ENCODE measurements around the gene KRT1.

The KRT1 gene

DNA sequence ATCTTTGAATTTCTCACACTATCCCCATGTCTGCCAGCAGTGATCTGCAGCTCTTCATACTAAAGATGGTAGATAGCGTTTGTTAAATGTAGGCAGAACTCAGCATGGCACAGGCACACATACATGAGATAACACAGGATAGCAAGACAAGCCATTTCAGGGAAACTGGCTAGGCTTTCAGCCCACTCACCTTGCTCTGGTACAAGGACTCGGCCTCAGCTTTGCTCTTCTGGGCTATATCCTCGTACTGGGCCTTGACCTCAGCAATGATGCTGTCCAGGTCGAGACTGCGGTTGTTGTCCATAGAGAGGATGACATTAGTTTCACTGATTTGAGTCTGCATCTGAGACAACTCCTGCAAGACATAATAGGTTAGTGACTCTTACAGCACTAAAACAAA is 3.1 kb downstream of the KRT1 start:
- no peak for DNase-seq (ENCODE audit: low spot score)
- TF ChIP-seq, protein P1, sequence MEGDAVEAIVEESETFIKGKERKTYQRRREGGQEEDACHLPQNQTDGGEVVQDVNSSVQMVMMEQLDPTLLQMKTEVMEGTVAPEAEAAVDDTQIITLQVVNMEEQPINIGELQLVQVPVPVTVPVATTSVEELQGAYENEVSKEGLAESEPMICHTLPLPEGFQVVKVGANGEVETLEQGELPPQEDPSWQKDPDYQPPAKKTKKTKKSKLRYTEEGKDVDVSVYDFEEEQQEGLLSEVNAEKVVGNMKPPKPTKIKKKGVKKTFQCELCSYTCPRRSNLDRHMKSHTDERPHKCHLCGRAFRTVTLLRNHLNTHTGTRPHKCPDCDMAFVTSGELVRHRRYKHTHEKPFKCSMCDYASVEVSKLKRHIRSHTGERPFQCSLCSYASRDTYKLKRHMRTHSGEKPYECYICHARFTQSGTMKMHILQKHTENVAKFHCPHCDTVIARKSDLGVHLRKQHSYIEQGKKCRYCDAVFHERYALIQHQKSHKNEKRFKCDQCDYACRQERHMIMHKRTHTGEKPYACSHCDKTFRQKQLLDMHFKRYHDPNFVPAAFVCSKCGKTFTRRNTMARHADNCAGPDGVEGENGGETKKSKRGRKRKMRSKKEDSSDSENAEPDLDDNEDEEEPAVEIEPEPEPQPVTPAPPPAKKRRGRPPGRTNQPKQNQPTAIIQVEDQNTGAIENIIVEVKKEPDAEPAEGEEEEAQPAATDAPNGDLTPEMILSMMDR (IDR thresholded peaks at IDR 0.05): no peak
- Histone ChIP-seq H3K27ac (no peak overlapping the region), H3K4me3 (no peak overlapping the region)

DNA sequence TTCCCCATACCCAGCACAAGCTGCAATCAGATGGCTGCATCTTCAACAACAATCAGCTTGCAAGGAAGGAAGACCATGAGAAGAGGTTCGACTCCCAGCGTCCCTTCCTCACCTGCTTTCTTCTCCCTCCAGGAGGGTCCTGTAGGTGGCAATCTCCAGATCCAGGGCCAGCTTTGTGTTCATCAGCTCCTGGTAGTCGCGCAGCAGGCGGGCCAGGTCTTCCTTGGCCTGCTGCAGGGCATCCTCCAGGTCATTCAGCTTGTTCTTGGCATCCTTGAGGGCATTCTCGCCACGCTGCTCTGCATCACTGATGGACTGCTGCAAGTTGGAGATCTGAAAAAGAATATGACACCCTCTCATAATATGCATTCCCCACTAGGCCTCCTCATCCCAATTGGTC is 4.0 kb downstream of the KRT1 start:
- no peak overlapping the region for H3K27ac ChIP-seq
- DNase-seq (ENCODE audit: low spot score): no peak
- TF ChIP-seq, protein P1 (IDR thresholded peaks at IDR 0.05): no peak
- no peak overlapping the region for H3K4me3 ChIP-seq

DNA sequence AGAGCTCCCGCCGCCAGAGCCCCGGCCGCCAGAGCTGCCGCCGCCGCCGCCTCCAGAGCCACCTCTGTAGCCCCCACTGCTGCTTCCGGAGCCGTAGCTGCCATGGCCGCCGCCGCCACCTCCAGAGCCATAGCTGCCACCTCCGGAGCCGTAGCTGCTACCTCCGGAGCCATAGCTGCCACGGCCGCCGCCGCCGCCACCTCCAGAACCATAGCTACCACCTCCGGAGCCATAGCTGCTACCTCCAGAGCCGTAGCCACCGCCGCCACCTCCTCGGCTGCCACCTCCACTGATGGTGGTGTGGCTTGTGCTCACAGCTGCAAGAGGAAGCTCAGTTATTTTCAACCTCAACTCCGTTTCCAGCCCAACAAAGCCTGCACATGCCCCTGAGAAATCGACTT is 4.9 kb downstream of the KRT1 start:
- TF ChIP-seq, protein P1 (IDR thresholded peaks at IDR 0.05): no peak
- Histone ChIP-seq H3K4me3 (no peak overlapping the region), H3K27ac (no peak overlapping the region)
- DNase-seq (ENCODE audit: low spot score): no peak

DNA sequence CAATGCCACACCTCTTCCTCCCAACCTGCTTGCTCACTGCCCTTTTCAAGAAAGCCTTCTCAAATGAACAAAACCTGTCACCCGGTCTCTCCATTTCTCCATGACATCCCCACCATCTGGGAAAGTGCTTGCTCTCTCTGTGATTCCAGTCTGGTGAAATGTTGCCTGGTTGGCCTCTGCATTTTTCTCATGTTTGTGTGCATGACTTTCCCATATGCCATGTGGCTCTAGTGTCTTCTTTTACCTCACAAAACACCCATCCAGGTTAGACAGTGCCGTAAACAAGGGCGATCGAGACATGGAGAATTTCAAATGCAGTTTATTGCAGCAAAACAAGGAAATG is 5.8 kb downstream of the KRT1 start:
- DNase-seq (ENCODE audit: low spot score): no peak
- no peak overlapping the region for H3K27ac ChIP-seq
- TF ChIP-seq, protein P1 (IDR thresholded peaks at IDR 0.05): no peak

DNA sequence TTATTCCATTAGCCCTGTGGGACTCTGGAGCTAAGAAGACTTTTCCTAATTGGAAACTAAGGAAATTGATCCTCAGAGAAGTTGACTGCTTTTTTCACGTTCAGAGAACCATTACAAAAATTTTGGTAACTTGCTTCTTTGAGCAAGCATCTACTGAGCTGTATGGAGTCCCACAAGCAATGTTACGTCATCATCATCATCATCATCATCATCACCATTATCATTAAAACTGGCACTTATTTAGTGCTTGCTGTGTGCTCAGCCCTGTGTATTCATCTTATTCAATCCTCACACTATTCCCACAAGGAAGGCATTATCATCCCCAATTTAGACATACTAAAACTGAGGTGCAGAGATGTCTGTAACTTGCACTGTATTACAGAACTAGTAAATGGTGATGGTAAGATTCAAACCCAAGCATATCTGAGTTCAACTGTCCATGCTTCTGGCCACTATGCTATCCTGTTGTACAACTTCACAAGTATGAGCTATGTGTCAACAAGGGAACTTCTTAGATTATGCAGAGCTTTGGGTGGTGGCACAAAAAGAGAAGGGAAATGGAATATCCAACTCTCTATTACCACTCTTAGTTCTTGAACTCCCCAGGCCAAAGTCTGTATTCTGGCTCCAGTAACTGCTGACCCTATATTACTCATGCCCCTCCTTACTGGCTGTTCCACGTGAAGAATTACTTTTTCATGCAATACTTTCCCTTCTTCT is 6.3 kb downstream of the KRT1 start:
- DNase-seq (ENCODE audit: low spot score): no peak
- no peak overlapping the region for H3K27ac ChIP-seq
- no peak overlapping the region for H3K4me3 ChIP-seq
- TF ChIP-seq, protein P1 (IDR thresholded peaks at IDR 0.05): no peak

More for the DNA sequence above, 5.8 kb downstream of the KRT1 start:
- no peak overlapping the region for H3K4me3 ChIP-seq

DNA sequence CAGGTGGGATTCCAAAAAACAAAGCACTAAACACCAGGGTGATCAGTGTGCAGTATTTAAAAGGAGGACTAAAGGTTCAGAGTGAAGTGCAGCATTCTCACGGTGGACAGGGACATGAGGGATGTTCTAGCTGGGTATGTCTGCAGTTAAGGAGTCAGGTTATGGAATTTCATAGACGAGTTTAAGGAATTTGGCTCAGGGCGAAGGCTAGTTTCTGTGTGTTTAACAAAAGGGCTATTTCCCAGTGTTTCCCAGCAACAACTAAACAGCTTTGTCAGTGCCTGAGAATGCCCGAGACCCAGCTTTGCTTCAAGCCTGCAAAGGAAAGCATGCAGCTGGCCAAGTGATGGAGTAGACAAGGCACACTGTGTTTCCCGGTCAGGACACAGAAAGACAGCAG is 7.0 kb downstream of the KRT1 start:
- Histone ChIP-seq H3K27ac (no peak overlapping the region), H3K4me3 (no peak overlapping the region)
- TF ChIP-seq, protein P1 (IDR thresholded peaks at IDR 0.05): no peak
- DNase-seq (ENCODE audit: low spot score): no peak

DNA sequence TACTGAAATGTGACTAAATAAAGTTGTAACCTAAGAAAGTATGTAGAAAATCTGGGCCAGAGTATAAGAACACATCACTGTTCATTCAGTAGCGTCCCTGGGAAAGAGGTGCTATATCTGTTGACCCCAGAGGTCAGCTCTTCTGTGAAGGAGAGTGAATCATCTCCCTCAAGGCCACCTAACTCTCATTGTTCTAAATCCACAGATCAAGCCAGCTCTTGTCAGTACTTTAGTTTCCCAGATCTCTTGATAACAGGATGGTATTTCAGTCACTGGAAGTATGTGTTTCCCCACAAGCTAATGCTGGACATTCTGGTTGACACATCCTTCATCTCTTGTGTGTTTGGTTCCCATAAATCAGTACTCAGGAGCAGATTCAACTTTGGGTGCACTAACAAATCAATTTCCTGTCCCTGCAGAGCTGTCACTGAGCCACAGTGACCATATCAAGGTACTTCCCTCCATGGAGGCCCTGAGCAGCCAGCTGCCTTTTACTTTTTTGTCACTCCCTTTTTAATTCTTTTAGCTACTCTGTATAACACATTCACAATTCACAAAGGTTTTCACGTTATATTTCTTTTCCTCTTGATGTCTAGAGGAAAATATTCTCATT is 7.8 kb downstream of the KRT1 start:
- H3K4me3 ChIP-seq: no peak overlapping the region
- no peak overlapping the region for H3K27ac ChIP-seq
- TF ChIP-seq, protein P1 (IDR thresholded peaks at IDR 0.05): no peak
- no peak for DNase-seq (ENCODE audit: low spot score)

All from coronary artery (tissue), 2 donors.